ENCODE data around the gene RIC1.
"Not testable (repeated sequence)": the region's sequence is repeated elsewhere in the genome, so short reads cannot be mapped to it uniquely, and the experiment has no call there.

DNA sequence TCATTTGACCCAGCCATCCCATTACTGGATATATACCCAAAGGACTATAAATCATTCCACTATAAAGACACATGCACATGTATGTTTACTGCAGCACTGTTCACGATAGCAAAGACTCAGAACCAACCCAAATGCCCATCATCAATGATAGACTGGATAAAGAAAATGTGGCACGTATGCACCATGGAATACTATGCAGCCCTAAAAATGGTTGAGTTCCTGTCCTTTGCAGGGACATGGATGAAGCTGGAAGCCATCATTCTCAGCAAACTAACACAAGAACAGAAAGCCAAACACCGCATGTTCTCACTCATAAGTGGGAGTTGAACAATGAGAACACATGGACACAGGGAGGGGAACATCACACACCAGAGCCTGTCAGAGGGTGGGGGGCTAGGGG, 154.5 kb downstream of the RIC1 start:
- TF ChIP-seq, protein P1, sequence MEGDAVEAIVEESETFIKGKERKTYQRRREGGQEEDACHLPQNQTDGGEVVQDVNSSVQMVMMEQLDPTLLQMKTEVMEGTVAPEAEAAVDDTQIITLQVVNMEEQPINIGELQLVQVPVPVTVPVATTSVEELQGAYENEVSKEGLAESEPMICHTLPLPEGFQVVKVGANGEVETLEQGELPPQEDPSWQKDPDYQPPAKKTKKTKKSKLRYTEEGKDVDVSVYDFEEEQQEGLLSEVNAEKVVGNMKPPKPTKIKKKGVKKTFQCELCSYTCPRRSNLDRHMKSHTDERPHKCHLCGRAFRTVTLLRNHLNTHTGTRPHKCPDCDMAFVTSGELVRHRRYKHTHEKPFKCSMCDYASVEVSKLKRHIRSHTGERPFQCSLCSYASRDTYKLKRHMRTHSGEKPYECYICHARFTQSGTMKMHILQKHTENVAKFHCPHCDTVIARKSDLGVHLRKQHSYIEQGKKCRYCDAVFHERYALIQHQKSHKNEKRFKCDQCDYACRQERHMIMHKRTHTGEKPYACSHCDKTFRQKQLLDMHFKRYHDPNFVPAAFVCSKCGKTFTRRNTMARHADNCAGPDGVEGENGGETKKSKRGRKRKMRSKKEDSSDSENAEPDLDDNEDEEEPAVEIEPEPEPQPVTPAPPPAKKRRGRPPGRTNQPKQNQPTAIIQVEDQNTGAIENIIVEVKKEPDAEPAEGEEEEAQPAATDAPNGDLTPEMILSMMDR (conservative IDR thresholded peaks at IDR 0.05): not testable (repeated sequence)
- TF ChIP-seq ZFX (IDR thresholded peaks at IDR 0.05): not testable (repeated sequence)
